GM23338 (cell line): ENCODE measurements around the gene TMTC2. TPM values are rescaled to one million over a fixed set of nuclear protein-coding genes. Genes with fewer than 3 reads are reported as not detected.

Experiments used
- ATAC-seq: fragments of 200-7000 bp; cut with Tn5 transposase; 3 replicates; pipeline ENCODE4 v1.9.1; 2020
- DNase-seq: peaks from one replicate; pipeline ENCODE4 v3.0.0-alpha.2; 2015; ENCODE audit warnings: low spot score
- H2AFZ ChIP-seq: fragments of 200-600 bp; sonication (generic); 2 replicates; pipeline ENCODE4 v1.8.0; 2016; ENCODE audit warnings: antibody characterized with exemption, mild to moderate bottlenecking, moderate library complexity
- H3F3A ChIP-seq: fragments of 200-600 bp; sonication (generic); replicated peaks from 2 replicates; pipeline ENCODE4 v1.8.0; 2017; ENCODE audit warnings: antibody characterized with exemption, mixed run types, low read depth
- H3K27ac ChIP-seq: fragments of 200-600 bp; sonication (generic); 2 replicates; pipeline ENCODE4 v1.6.1; 2016; ENCODE audit warnings: low read depth
- H3K27me3 ChIP-seq: fragments of 200-600 bp; sonication (generic); 2 replicates; pipeline ENCODE4 v1.8.0; 2016; ENCODE audit warnings: mild to moderate bottlenecking, mixed run types, moderate library complexity; ENCODE audit not compliant: insufficient read depth
- H3K36me3 ChIP-seq: fragments of 200-600 bp; sonication (generic); 2 replicates; pipeline ENCODE4 v1.8.0; 2016; ENCODE audit warnings: mild to moderate bottlenecking; ENCODE audit not compliant: insufficient read depth
- H3K4me1 ChIP-seq: fragments of 200-600 bp; sonication (generic); 2 replicates; pipeline ENCODE4 v1.8.0; 2016; ENCODE audit warnings: mild to moderate bottlenecking, moderate library complexity; ENCODE audit not compliant: insufficient read depth
- H3K4me2 ChIP-seq: fragments of 200-600 bp; sonication (generic); 2 replicates; pipeline ENCODE4 v1.7.1; 2017; ENCODE audit warnings: mixed run types
- H3K4me3 ChIP-seq: fragments of 200-600 bp; sonication (generic); 2 replicates; pipeline ENCODE4 v1.6.1; 2016; ENCODE audit warnings: mixed run types
- H3K79me2 ChIP-seq: fragments of 200-600 bp; sonication (generic); replicated peaks from 2 replicates; pipeline ENCODE4 v1.8.0; 2017; ENCODE audit warnings: mild to moderate bottlenecking; ENCODE audit not compliant: insufficient read depth
- H3K9me2 ChIP-seq: fragments of 200-600 bp; sonication (generic); 2 replicates; pipeline ENCODE4 v1.8.0; 2017; ENCODE audit not compliant: insufficient read depth
- H4K20me1 ChIP-seq: fragments of 200-600 bp; sonication (generic); replicated peaks from 2 replicates; pipeline ENCODE4 v1.8.0; 2017; ENCODE audit warnings: mild to moderate bottlenecking; ENCODE audit not compliant: insufficient read depth
- H3K27ac Mint-ChIP-seq: 2 replicates; pipeline ENCODE4 v1.8.0; 2020; ENCODE audit warnings: inconsistent platforms, mild to moderate bottlenecking, moderate library complexity, mixed read lengths
- H3K27me3 Mint-ChIP-seq: 3 replicates; pipeline ENCODE4 v1.8.0; 2022; ENCODE audit warnings: low read depth, mild to moderate bottlenecking, moderate library complexity, mixed read lengths, inconsistent platforms; ENCODE audit not compliant: insufficient read depth, poor library complexity
- H3K36me3 Mint-ChIP-seq: 3 replicates; pipeline ENCODE4 v1.8.0; 2021; ENCODE audit warnings: low read depth, mild to moderate bottlenecking, inconsistent platforms, moderate library complexity, mixed read lengths
- H3K4me1 Mint-ChIP-seq: 3 replicates; pipeline ENCODE4 v1.8.0; 2020; ENCODE audit warnings: mild to moderate bottlenecking, inconsistent platforms, mixed read lengths
- H3K4me3 Mint-ChIP-seq: 3 replicates; pipeline ENCODE4 v1.8.0; 2021; ENCODE audit warnings: moderate library complexity, mild to moderate bottlenecking, inconsistent platforms, mixed read lengths
- H3K9me3 Mint-ChIP-seq: 3 replicates; pipeline ENCODE4 v1.8.0; 2020; ENCODE audit warnings: moderate library complexity, mild to moderate bottlenecking, inconsistent platforms, mixed read lengths
- CREB1 ChIP-seq: fragments of 250-450 bp; sonication (Bioruptor Pico); IDR thresholded peaks from 2 replicates; pipeline ENCODE4 v1.5.0; 2020; ENCODE audit warnings: low read depth, mild to moderate bottlenecking, moderate library complexity
- CTCF ChIP-seq, 2 experiments: fragments of 200-600 bp in 1 of 2; sonication (generic) in 1 of 2; conservative IDR thresholded peaks; 2 replicates each; pipeline versions ENCODE4 v1.5.1 to v1.6.1; 2016 to 2017; ENCODE audit warnings: antibody characterized with exemption in 2 of 2, low read depth in 2 of 2, mild to moderate bottlenecking in 2 of 2, moderate library complexity in 1 of 2
- ETS1 ChIP-seq: IDR thresholded peaks from 2 replicates; pipeline ENCODE4 v1.6.1; 2016; ENCODE audit warnings: antibody characterized with exemption
- EZH2 ChIP-seq: fragments of 200-600 bp; sonication (generic); IDR thresholded peaks from one replicate; pipeline ENCODE4 v1.8.0; 2017; ENCODE audit warnings: antibody characterized with exemption, mild to moderate bottlenecking, low read depth; ENCODE audit not compliant: unreplicated experiment
- EZH2phosphoT487 ChIP-seq: fragments of 200-600 bp; sonication (generic); IDR thresholded peaks from one replicate; pipeline ENCODE4 v1.8.1; 2018; ENCODE audit warnings: antibody characterized with exemption; ENCODE audit not compliant: unreplicated experiment
- JUNB ChIP-seq: IDR thresholded peaks from one replicate; pipeline ENCODE4 v1.6.1; 2016; ENCODE audit warnings: antibody characterized with exemption; ENCODE audit not compliant: unreplicated experiment
- NANOG ChIP-seq: IDR thresholded peaks from 2 replicates; pipeline ENCODE4 v1.6.1; 2016; ENCODE audit warnings: antibody characterized with exemption, borderline replicate concordance
- POLR2AphosphoS5 ChIP-seq: IDR thresholded peaks from 2 replicates; pipeline ENCODE4 v1.6.1; 2016; ENCODE audit warnings: antibody characterized with exemption, low read depth
- REST ChIP-seq: IDR thresholded peaks from one replicate; pipeline ENCODE4 v1.6.1; 2018; ENCODE audit warnings: antibody characterized with exemption; ENCODE audit not compliant: unreplicated experiment
- STAT1 ChIP-seq: IDR thresholded peaks from one replicate; pipeline ENCODE4 v1.6.1; 2016; ENCODE audit warnings: antibody characterized with exemption; ENCODE audit not compliant: unreplicated experiment
- ZNF114 ChIP-seq: fragments of 250-450 bp; sonication (Bioruptor Pico); IDR thresholded peaks from 2 replicates; pipeline ENCODE4 v1.5.0; 2020; ENCODE audit warnings: mild to moderate bottlenecking, moderate library complexity
- ZNF331 ChIP-seq: fragments of 250-450 bp; sonication (Bioruptor Pico); IDR thresholded peaks from 2 replicates; pipeline ENCODE4 v1.5.0; 2020; ENCODE audit warnings: low read depth, mild to moderate bottlenecking, moderate library complexity
- ZNF462 ChIP-seq: fragments of 250-450 bp; sonication (Bioruptor Pico); IDR thresholded peaks from 2 replicates; pipeline ENCODE4 v1.5.0; 2020; ENCODE audit warnings: mild to moderate bottlenecking, moderate library complexity
- polyA plus RNA-seq: library from polyadenylated mRNA; unstranded; fragments of >200 nt; fragmentation: Nextera tagmentation; extraction: Ambion mirVana; gene quantifications from 2 replicates; pipeline ENCODE4 v1.2.1, GENCODE V29; 2016
- total RNA-seq: library from RNA; depleted of rRNA; stranded (reverse); fragments of >200 nt; shearing (Covaris generic); gene quantifications from 2 replicates; pipeline ENCODE4 v1.2.3, GENCODE V29; 2014

Gene TMTC2
- total and polyA plus RNA-seq, 2 experiments from 2014 or later = 0.57 to 6.5 TPM

GRCh38 chr12:82926630-82927029 is 239.9 kb downstream of the TMTC2 start:
- no peaks in the 10 kb centered on the region; the same call in 1 of the 2 replicates for H3K4me1 ChIP-seq
- Mint-ChIP-seq H3K9me3 (no peaks in the 10 kb centered on the region), H3K27me3 (no peaks in the 10 kb centered on the region), H3K36me3 (no peaks in the 10 kb centered on the region), H3K4me1 (peaks cover 24% of the 10 kb centered on the region), H3K4me3 (no peak overlapping the region), H3K27ac (no peak overlapping the region)
- TF ChIP-seq ZNF114 (CRISPR knock-in tag) (no peak), STAT1 (no peak), ETS1 (no peak), JUNB (no peak), ZNF331 (CRISPR knock-in tag) (no peak), REST (no peak), EZH2 (no peak), EZH2phosphoT487 (no peak), CREB1 (CRISPR knock-in tag) (no peak), CTCF (conservative IDR thresholded peaks at IDR 0.05; ENCODE audit: low read depth in 2 of 2) (no peak), NANOG (no peak), ZNF462 (CRISPR knock-in tag) (no peak), POLR2AphosphoS5 (no peak)
- H2AFZ ChIP-seq = no peak overlapping the region
- no peak overlapping the region for H3K4me2 ChIP-seq
- DNase-seq = no peak
- ATAC-seq = no peak
- no peaks in the 10 kb centered on the region for H3K9me2 ChIP-seq
- H3K36me3 ChIP-seq = no peaks in the 10 kb centered on the region
- H3K27me3 ChIP-seq = no peaks in the 10 kb centered on the region
- H3K79me2 ChIP-seq = no peaks in the 10 kb centered on the region
- no peaks in the 10 kb centered on the region for H3F3A ChIP-seq
- no peak overlapping the region for H3K4me3 ChIP-seq
- H4K20me1 ChIP-seq = no peaks in the 10 kb centered on the region
- H3K27ac ChIP-seq = no peak overlapping the region
